ENCODE data around the gene FAM174C. TPM values are rescaled to one million over a fixed set of nuclear protein-coding genes. Genes with fewer than 3 reads are reported as not detected.
A peak's percentile ranks its signal among the peaks of the same experiment; 100 is the strongest.

Gene FAM174C
- total RNA-seq, 2 experiments from 2014 or later, result 77.0 to 88.0 TPM

- H3K9me3 Mint-ChIP-seq, result no peaks in the 10 kb centered on the region
- DNase-seq, result peak; percentile 18
- no peaks in the 10 kb centered on the region for H3K27me3 Mint-ChIP-seq
- ChIA-PET CTCF (interaction anchor here (3.0 to 16.1 kb wide), 2 partner anchors 9 to 14 kb away, joined by 14 to 449 read pairs; partner anchors contain the start of gene ATP5F1D), POLR2A (interaction anchor here (2.3 to 3.5 kb wide), 2 partner anchors 12 to 14 kb away, joined by 15 to 22 read pairs; partner anchors contain the start of gene CIRBP)
- peaks cover 41% of the 10 kb centered on the region for H3K36me3 Mint-ChIP-seq (ENCODE audit: low read depth)
- peak overlapping the region; percentile 98 for H3K4me3 Mint-ChIP-seq
- H3K4me1 Mint-ChIP-seq (ENCODE audit: low read depth), result peaks cover 48% of the 10 kb centered on the region
- intact Hi-C loops (cut with micrococcal nuclease), result no loop called here
- H3K27ac Mint-ChIP-seq, result peak overlapping the region; percentile 96
- ATAC-seq, result no peak
- TF ChIP-seq CTCF (IDR thresholded peaks at IDR 0.05), result no peak
Observed at GRCh38 chr19:1257475-1258162, 17.7 kb upstream of the FAM174C start.

- TF ChIP-seq CTCF (IDR thresholded peaks at IDR 0.05), result no peak
- peaks cover 52% of the 10 kb centered on the region for H3K4me1 Mint-ChIP-seq (ENCODE audit: low read depth)
- intact Hi-C loops (cut with micrococcal nuclease), result no loop called here
- no peaks in the 10 kb centered on the region for H3K9me3 Mint-ChIP-seq
- DNase-seq (no peak), ATAC-seq (no peak)
- H3K36me3 Mint-ChIP-seq (ENCODE audit: low read depth), result peaks cover 39% of the 10 kb centered on the region
- POLR2A ChIA-PET, result interaction anchor here (1.6 to 3.5 kb wide), 3 partner anchors 11 to 172 kb away, joined by 6 to 22 read pairs (median 15); partner anchors contain the start of gene CIRBP
- H3K27me3 Mint-ChIP-seq, result no peaks in the 10 kb centered on the region
- H3K27ac Mint-ChIP-seq, result peak overlapping the region; percentile 96
- CTCF ChIA-PET, result interaction anchor here (16.1 kb wide), 1 partner anchor 14 kb away, joined by 449 read pairs; the partner anchor contains the start of gene ATP5F1D
- H3K4me3 Mint-ChIP-seq, result peak overlapping the region; percentile 98
Observed at GRCh38 chr19:1258163-1258492, 17.2 kb upstream of the FAM174C start.

- no peak for ATAC-seq
- H3K4me3 Mint-ChIP-seq, result peak overlapping the region; percentile 98
- no peaks in the 10 kb centered on the region for H3K27me3 Mint-ChIP-seq
- peaks cover 51% of the 10 kb centered on the region for H3K4me1 Mint-ChIP-seq (ENCODE audit: low read depth)
- no peak for TF ChIP-seq CTCF (IDR thresholded peaks at IDR 0.05)
- H3K9me3 Mint-ChIP-seq, result no peaks in the 10 kb centered on the region
- intact Hi-C loops (cut with micrococcal nuclease), result no loop called here
- peaks cover 37% of the 10 kb centered on the region for H3K36me3 Mint-ChIP-seq (ENCODE audit: low read depth)
- CTCF ChIA-PET, result interaction anchor here (16.1 kb wide), 1 partner anchor 15 kb away, joined by 449 read pairs; the partner anchor contains the start of gene ATP5F1D
- DNase-seq, result peak; percentile 38
- H3K27ac Mint-ChIP-seq, result peak overlapping the region; percentile 96
- POLR2A ChIA-PET, result interaction anchor here (1.2 to 3.5 kb wide), 5 partner anchors 9 to 173 kb away, joined by 4 to 22 read pairs (median 7); partner anchors contain the start of gene CIRBP
Observed at GRCh38 chr19:1258707-1259205, 16.6 kb upstream of the FAM174C start.

- DNase-seq (peak; percentile 82), ATAC-seq (peak; percentile 40)
- ChIA-PET POLR2A (interaction anchor here (1.2 to 3.5 kb wide), 5 partner anchors 8 to 174 kb away, joined by 4 to 22 read pairs (median 7); partner anchors contain the start of gene CIRBP), CTCF (interaction anchor here (16.1 kb wide), 1 partner anchor 15 kb away, joined by 449 read pairs; the partner anchor contains the start of gene ATP5F1D)
- H3K4me3 Mint-ChIP-seq, result peak overlapping the region; percentile 98
- H3K36me3 Mint-ChIP-seq (ENCODE audit: low read depth), result peaks cover 36% of the 10 kb centered on the region
- no peak for TF ChIP-seq CTCF (IDR thresholded peaks at IDR 0.05)
- H3K27me3 Mint-ChIP-seq, result no peaks in the 10 kb centered on the region
- H3K9me3 Mint-ChIP-seq, result no peaks in the 10 kb centered on the region
- peaks cover 51% of the 10 kb centered on the region for H3K4me1 Mint-ChIP-seq (ENCODE audit: low read depth)
- intact Hi-C loops (cut with micrococcal nuclease), result no loop called here
- H3K27ac Mint-ChIP-seq, result peak overlapping the region; percentile 96
Observed at GRCh38 chr19:1259206-1259875, 16.0 kb upstream of the FAM174C start.

Measured in activated CD8-positive, alpha-beta T cell treated with anti-CD3 and anti-CD28 coated beads for 36 hours (primary cell).